Measurements from ENCODE around the gene ADCY5.

ADCY5 gene

DNA sequence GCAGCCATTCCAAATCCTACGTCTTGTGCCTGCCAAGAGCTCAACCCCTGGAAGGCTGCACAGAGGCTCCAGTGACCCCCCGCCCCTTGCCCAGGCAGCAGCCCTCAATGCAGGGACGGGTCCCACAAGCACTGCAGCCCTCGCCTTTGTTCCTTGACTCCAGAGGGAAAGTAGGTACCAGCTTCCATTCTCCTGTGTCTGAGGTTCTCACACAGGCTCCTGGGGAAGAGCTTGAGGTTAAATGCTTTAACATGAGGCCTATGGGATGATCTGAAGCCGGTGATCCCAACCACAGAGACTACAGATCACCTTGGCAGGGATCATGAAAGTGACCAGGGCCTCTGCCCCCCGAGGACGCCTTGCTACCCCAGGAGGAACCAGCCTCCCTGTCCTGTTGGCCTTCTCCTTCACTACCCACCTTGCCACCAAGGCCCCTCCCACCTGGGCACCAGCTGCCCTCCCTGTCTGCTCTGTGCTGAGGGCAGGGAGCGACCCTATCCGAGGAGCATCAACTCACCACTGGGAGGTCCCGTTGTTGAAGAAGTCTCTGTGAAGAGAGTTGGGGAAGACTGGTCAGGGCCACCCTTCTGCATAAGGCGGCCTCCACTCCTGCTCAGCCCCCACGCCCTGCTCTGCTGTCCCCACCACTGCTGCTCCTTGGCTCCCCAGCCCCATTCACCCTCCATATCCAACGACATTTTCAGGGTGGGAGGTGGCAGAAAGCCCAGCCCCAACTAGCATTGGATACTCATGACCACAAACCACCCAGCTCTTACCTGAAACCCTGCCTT lies 151.9 kb downstream of the ADCY5 start:
- FAIRE-seq, result no peak

DNA sequence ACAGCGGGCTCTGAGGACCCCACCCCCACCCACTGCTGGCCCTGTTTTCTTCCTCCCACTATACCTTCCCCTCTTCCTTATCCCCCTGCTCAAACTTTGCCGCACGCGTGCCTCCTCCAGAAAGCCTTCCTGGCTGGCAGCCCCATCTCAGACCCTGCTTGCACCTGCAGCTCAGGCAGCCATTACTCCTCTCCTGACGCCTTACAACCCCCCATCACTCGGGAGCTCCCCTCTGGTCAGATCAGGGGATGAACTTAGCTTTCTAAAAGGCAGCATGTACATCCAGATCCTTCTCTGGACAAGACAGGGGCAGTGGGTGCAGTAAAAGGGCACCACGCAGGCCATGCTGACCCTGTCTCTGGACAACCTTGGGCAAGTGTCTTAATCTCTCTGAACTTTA lies 152.6 kb downstream of the ADCY5 start:
- no peak for FAIRE-seq

DNA sequence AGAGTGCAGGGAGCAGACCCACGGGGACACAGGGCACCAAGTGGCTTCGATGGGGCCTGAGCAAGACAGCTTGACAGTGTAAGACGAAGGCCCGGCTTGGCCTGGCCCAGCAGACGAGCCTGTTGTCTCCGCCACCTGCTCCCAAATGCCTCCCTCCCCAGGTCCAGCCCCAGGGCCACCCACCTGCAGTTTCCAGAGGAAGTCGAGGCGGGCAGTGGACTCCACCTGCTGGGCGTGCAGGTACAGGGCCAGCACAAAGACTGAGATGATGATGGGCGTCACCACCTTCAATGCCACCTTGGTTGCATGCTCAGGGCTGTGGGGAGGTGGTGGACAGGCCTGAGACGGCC lies 153.0 kb downstream of the ADCY5 start:
- no peak for FAIRE-seq

GRCh38 chr3:123295171-123295900 lies 153.6 kb downstream of the ADCY5 start:
- no peak for FAIRE-seq

DNA sequence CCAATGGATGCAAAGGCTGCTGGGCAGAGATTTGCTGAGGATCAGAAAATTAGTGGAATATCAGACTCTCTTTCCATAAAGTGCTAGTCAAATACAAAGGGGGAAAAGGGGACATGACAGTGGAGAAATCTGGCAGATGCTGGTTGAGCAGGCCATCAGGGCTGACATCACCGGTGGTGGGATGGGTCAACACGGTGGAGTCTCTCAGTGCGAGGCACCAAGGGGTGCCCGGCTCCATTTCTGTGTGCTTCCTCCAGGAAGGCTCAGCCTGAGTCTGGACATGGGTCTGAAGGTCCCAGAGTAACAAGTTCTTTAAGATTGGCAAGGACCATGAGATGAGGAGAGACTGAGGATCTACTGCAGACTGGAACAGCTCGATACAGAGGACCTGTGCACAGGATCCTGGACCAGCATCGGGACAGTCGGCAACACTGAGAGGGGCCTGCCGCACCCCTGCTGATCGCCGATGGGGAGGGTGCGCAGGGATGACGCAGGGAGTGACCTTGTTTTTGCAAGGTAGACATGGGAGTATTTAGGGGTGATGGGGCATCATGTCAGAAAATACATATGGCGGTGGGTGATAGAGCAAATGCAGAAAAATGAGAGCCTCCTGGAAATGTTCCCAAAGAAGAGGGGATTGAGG lies 154.5 kb downstream of the ADCY5 start:
- FAIRE-seq, result no peak

- FAIRE-seq, result no peak
Measured at GRCh38 chr3:123292321-123293310, 156.3 kb downstream of the ADCY5 start.

DNA sequence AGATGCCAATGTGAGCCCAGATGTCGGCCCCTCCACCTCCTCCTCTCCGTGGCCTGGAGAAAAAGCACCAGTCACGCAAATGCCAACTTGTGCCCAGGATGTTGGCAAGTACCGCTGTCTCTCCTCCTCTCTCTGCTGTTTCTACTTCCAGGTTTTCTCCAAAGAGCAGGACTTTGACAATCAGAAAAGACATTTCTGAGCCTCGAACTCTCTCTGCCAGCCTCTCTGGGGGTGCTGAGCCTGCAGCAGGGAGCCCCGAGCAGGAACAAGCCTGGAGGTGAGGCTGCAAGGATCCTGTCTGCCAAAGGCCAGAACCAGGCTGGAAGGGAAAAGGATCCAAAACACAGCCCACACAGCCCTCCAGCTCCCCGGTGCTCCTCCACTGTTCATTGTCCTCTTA lies 157.5 kb downstream of the ADCY5 start:
- FAIRE-seq, result no peak

- no peak for FAIRE-seq
Measured at GRCh38 chr3:123290962-123291361, 157.9 kb downstream of the ADCY5 start.

- no peak for FAIRE-seq
Measured at GRCh38 chr3:123290107-123290930, 158.6 kb downstream of the ADCY5 start.

DNA sequence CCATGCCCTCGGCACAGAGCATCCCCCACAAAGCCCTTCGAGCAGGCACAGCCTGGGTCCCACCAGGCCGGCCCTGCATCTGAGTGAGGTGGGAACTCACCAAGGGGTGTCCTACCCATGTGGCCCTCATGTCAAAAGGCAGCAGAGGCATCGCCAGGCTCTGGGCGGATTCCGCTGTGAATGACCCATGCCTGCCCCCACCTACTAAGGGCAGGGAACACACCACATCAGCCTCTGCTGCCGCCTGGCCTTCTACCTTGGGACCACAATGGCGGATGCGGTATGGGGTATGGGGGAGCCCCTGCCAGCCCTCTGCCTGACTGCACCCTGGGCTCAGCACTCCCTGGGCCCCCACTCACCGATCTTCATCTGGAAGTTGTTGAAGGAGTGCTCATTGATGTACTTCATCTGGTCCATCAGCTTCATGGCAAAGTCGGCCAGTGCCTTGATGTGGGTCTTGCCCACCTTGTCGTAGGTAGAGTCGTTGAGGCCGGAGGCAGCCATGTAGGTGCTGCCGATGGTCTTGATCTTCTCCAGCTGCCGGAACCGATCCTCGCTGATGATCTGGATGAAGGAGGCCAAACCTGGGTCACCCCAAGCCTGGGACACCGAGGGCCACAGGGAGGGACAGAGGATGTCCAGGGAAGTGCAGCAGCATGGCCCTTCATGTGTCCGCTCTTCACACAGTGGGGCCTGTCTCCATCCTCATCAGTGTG lies 159.3 kb downstream of the ADCY5 start:
- FAIRE-seq, result no peak

DNA sequence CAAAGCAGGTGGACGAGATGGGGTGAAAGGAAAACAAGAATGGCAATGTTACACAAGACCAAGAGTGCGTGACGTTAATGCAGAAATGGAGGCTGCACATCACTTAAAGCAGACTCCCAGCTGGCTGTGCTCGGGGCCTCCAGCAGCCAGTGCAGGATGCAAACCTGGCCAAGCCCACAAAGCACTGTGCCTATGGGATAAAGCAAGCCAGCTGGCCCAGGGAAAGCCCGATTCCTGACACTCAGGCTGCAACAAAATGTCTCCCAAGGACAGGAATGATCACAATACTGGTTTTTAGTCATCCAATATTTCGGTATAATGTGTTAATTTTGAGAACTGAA lies 161.0 kb downstream of the ADCY5 start:
- FAIRE-seq, result no peak

DNA sequence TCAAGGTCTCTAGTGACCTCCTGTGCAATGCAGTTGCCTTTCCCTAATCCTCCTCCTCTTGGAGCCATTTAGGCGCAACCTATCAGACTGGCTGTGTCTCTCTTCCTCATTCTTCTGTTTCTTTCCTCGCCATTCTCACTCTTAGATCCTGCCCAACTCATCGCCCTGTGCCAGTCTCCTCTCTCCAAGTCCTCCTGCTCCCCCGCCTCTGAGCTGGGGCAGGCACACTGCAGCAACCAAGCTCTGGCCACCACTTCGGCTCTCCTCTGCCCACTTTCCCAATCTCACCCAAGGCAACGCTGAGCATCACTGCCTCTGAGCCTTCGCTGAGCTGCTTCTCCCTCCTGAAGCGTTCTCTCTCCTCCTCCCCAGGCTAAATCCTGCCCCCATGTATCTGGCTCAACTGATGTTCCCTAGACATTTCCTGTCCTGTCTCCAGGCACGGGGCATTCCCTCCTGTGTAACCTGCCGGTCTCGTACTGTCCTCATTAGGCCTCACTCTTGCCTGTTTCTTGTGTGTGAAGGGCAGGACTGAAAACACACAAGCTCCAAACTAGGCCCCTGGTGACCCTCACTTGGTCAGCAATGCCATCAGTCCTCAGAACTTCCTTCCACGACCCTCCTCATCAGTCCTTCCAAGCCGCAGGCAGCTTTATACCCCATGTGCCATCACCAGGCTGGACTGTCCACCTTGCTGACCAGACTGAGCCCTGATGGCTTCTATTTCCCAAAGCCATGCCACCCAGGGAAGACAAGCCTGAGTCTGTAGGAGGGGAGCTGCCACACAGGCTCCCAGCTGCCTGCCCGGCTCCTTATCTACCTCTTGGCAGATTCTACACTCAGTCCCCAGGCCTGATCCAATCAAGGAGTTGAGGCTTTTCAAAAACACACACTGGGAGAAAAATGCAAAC lies 161.6 kb downstream of the ADCY5 start:
- FAIRE-seq, result no peak

- FAIRE-seq, result no peak
Measured at GRCh38 chr3:123286308-123287023, 162.4 kb downstream of the ADCY5 start.

- FAIRE-seq, result no peak
Measured at GRCh38 chr3:123285931-123286307, 163.0 kb downstream of the ADCY5 start.

DNA sequence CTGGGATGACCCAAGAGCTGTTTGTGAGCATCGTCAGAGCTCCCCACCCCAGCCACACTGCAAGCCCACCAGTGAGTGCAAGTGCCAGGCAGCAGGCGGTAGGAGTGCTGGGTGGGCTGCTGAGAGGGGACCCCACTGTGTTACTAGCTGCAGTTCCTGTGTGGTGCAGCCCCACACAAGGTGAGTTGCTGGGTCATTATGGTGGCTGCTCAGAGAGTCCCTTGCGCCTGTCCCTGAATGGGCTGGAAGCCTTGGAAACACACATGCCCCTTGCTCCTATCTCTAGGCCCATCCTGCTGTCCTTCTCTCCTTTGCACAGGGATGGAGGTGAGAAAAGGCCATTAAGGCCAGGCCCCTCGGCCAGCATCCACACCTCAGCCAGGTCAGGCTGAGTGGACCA lies 163.4 kb downstream of the ADCY5 start:
- no peak for FAIRE-seq

GRCh38 chr3:123285066-123285465 lies 163.8 kb downstream of the ADCY5 start:
- no peak for FAIRE-seq

GRCh38 chr3:123284399-123285010 lies 164.4 kb downstream of the ADCY5 start:
- no peak for FAIRE-seq

GRCh38 chr3:123283657-123284398 lies 165.1 kb downstream of the ADCY5 start:
- FAIRE-seq, result no peak

Data from endometrium (tissue), 2 donors.